Measurements from ENCODE around the gene ALOX5. TPM values are rescaled to one million over a fixed set of nuclear protein-coding genes. Genes with fewer than 3 reads are reported as not detected.
"Not testable (repeated sequence)": the region's sequence is repeated elsewhere in the genome, so short reads cannot be mapped to it uniquely, and the experiment has no call there.

ALOX5 gene
- total RNA-seq, 1 experiment from 2014 or later, result 66.5 TPM

GRCh38 chr10:45408421-45409319 lies 34.7 kb downstream of the ALOX5 start:
- no peaks in the 10 kb centered on the region for H3F3A ChIP-seq (ENCODE audit: insufficient read depth, low read depth)
- H3K27ac ChIP-seq, result no peak overlapping the region
- intact Hi-C loops (cut with micrococcal nuclease; ENCODE audit: unreplicated experiment), result no loop called here
- no peak for DNase-seq
- no peak for TF ChIP-seq EZH2 (IDR thresholded peaks at IDR 0.05; ENCODE audit: low read depth)
- no peak for TF ChIP-seq CTCF (conservative IDR thresholded peaks at IDR 0.05)
- no peaks in the 10 kb centered on the region for H3K9me2 ChIP-seq (ENCODE audit: insufficient read depth)
- no peaks in the 10 kb centered on the region; the same call in 1 of the 2 replicates for H3K79me2 ChIP-seq (ENCODE audit: low read depth)
- no peaks in the 10 kb centered on the region for H3K4me1 ChIP-seq (replicated peaks; ENCODE audit: insufficient read depth)
- H2AFZ ChIP-seq, result no peak overlapping the region
- ChIA-PET POLR2A (ENCODE audit: unreplicated experiment) (no interaction called here), CTCF (no interaction called here)
- no peaks in the 10 kb centered on the region for H3K27me3 ChIP-seq (ENCODE audit: insufficient read depth, low read depth)
- H3K4me3 ChIP-seq, result no peak overlapping the region
- no TSS peak for BruUV-seq (replicated peaks)
- 0 out of 2 replicates have a peak, but pooled peaks cover 5% of the 10 kb centered on the region for H4K20me1 ChIP-seq (ENCODE audit: insufficient read depth)
- no peak overlapping the region for H3K4me2 ChIP-seq
- H3K9me3 ChIP-seq (ENCODE audit: insufficient read depth, low read depth), result no peaks in the 10 kb centered on the region
- peaks cover 20% of the 10 kb centered on the region for H3K36me3 ChIP-seq (ENCODE audit: low read depth)

- not testable (repeated sequence) for BruUV-seq (replicated peaks); DNase-seq; H3K9me2 ChIP-seq (ENCODE audit: insufficient read depth)
Measured at GRCh38 chr10:45409347-45409746, 35.3 kb downstream of the ALOX5 start.

GRCh38 chr10:45409782-45410181 lies 35.8 kb downstream of the ALOX5 start:
- BruUV-seq (replicated peaks), result no TSS peak
- no peak overlapping the region for H2AFZ ChIP-seq
- no peaks in the 10 kb centered on the region for H3F3A ChIP-seq (ENCODE audit: insufficient read depth, low read depth)
- no peaks in the 10 kb centered on the region; the same call in 1 of the 2 replicates for H3K79me2 ChIP-seq (ENCODE audit: low read depth)
- no peaks in the 10 kb centered on the region for H3K4me1 ChIP-seq (replicated peaks; ENCODE audit: insufficient read depth)
- no peak for TF ChIP-seq EZH2 (IDR thresholded peaks at IDR 0.05; ENCODE audit: low read depth)
- TF ChIP-seq CTCF (conservative IDR thresholded peaks at IDR 0.05), result no peak
- no peak overlapping the region for H3K4me2 ChIP-seq
- intact Hi-C loops (cut with micrococcal nuclease; ENCODE audit: unreplicated experiment), result no loop called here
- no peak overlapping the region for H3K27ac ChIP-seq
- peaks cover 20% of the 10 kb centered on the region for H3K36me3 ChIP-seq (ENCODE audit: low read depth)
- DNase-seq, result no peak
- ChIA-PET CTCF (no interaction called here), POLR2A (ENCODE audit: unreplicated experiment) (no interaction called here)
- H3K27me3 ChIP-seq (ENCODE audit: insufficient read depth, low read depth), result no peaks in the 10 kb centered on the region
- H4K20me1 ChIP-seq (ENCODE audit: insufficient read depth), result 0 out of 2 replicates have a peak, but pooled peaks cover 5% of the 10 kb centered on the region
- H3K9me2 ChIP-seq (ENCODE audit: insufficient read depth), result no peaks in the 10 kb centered on the region
- H3K9me3 ChIP-seq (ENCODE audit: insufficient read depth, low read depth), result no peaks in the 10 kb centered on the region
- no peak overlapping the region for H3K4me3 ChIP-seq

More at GRCh38 chr10:45409347-45409746, 35.3 kb downstream of the ALOX5 start:
- H3K4me2 ChIP-seq; H3K27ac ChIP-seq; H3K79me2 ChIP-seq (ENCODE audit: low read depth); CTCF ChIA-PET; H3K27me3 ChIP-seq (ENCODE audit: insufficient read depth, low read depth); H3K4me3 ChIP-seq; intact Hi-C loops (cut with micrococcal nuclease; ENCODE audit: unreplicated experiment); H3F3A ChIP-seq (ENCODE audit: insufficient read depth, low read depth); POLR2A ChIA-PET (ENCODE audit: unreplicated experiment); H3K4me1 ChIP-seq (replicated peaks; ENCODE audit: insufficient read depth); H3K9me3 ChIP-seq (ENCODE audit: insufficient read depth, low read depth); H4K20me1 ChIP-seq (ENCODE audit: insufficient read depth); H2AFZ ChIP-seq: not testable (repeated sequence)
- H3K36me3 ChIP-seq (ENCODE audit: low read depth), result peaks cover 20% of the 10 kb centered on the region
